GM19238 (cell line): ENCODE results near the gene CCDC194.
A peak's percentile ranks its signal among the peaks of the same experiment; 100 is the strongest.
"Not testable (repeated sequence)": the region's sequence is repeated elsewhere in the genome, so short reads cannot be mapped to it uniquely, and the experiment has no call there.

ENCODE experiments used
- DNase-seq: peaks from one replicate; pipeline ENCODE4 v3.0.0; 2011; ENCODE audit warnings: low spot score; ENCODE audit not compliant: insufficient read length

CCDC194 gene

GRCh38 chr19:17376935-17377600, 16.9 kb downstream of the CCDC194 start, which contains the start of gene PLVAP:
Gene PLVAP (minus strand): TSS chr19:17377342. CDS start chr19:17377288, 54 bp downstream.
- no peak for DNase-seq

- DNase-seq = peak; percentile 46
Measured at GRCh38 chr19:17370026-17370587, 23.9 kb downstream of the CCDC194 start.

- no peak for DNase-seq
Measured at GRCh38 chr19:17365361-17365760, 28.6 kb downstream of the CCDC194 start.

GRCh38 chr19:17363852-17364605, 30.0 kb downstream of the CCDC194 start:
- DNase-seq = not testable (repeated sequence)

GRCh38 chr19:17359905-17360800, 33.8 kb downstream of the CCDC194 start:
- DNase-seq = no peak

- no peak for DNase-seq
Measured at GRCh38 chr19:17358395-17358794, 35.6 kb downstream of the CCDC194 start.

- DNase-seq = no peak
Measured at GRCh38 chr19:17357724-17358123, 36.3 kb downstream of the CCDC194 start.

- DNase-seq = no peak
Measured at GRCh38 chr19:17357078-17357666, 36.8 kb downstream of the CCDC194 start.

GRCh38 chr19:17353386-17353785, 40.6 kb downstream of the CCDC194 start:
- DNase-seq = no peak

- no peak for DNase-seq
Measured at GRCh38 chr19:17352608-17353280, 41.3 kb downstream of the CCDC194 start.

- no peak for DNase-seq
Measured at GRCh38 chr19:17351815-17352435, 42.1 kb downstream of the CCDC194 start.

GRCh38 chr19:17348700-17349099, 45.3 kb downstream of the CCDC194 start:
- DNase-seq = no peak

- DNase-seq = no peak
Measured at GRCh38 chr19:17347877-17348276, 46.1 kb downstream of the CCDC194 start.

GRCh38 chr19:17347361-17347760, 46.6 kb downstream of the CCDC194 start:
- DNase-seq = no peak

- peak; percentile 85 for DNase-seq
Measured at GRCh38 chr19:17346109-17346671, 47.8 kb downstream of the CCDC194 start.

- no peak for DNase-seq
Measured at GRCh38 chr19:17341845-17342244, 52.2 kb downstream of the CCDC194 start.

GRCh38 chr19:17341386-17341785, 52.6 kb downstream of the CCDC194 start:
- no peak for DNase-seq

- DNase-seq = no peak
Measured at GRCh38 chr19:17340871-17341357, 53.1 kb downstream of the CCDC194 start.
